CD4-positive, alpha-beta T cell treated with Interleukin-1 beta for 1 hour (primary cell): ENCODE measurements around the gene LHFPL5.

Experiments used
- DNase-seq, 2 donors: peaks; one replicate each; pipeline ENCODE4 v3.0.0-alpha.2; 2020 to 2022

Gene LHFPL5

GRCh38 chr6:35794536-35795452 lies 10.4 kb upstream of the LHFPL5 start:
- DNase-seq = no peak

- no peak for DNase-seq
Measured at GRCh38 chr6:35795453-35796071, 9.6 kb upstream of the LHFPL5 start.

- DNase-seq = no peak
Measured at GRCh38 chr6:35796236-35796635, 8.9 kb upstream of the LHFPL5 start.

- DNase-seq = no peak
Measured at GRCh38 chr6:35797837-35798526, 7.2 kb upstream of the LHFPL5 start.

- DNase-seq = no peak
Measured at GRCh38 chr6:35798706-35799105, 6.4 kb upstream of the LHFPL5 start.

GRCh38 chr6:35801148-35801547 lies 4.0 kb upstream of the LHFPL5 start:
- no peak for DNase-seq

- no peak for DNase-seq
Measured at GRCh38 chr6:35808688-35809087, 3.5 kb downstream of the LHFPL5 start.

- no peak for DNase-seq
Measured at GRCh38 chr6:35809809-35810208, 4.7 kb downstream of the LHFPL5 start.

GRCh38 chr6:35810971-35811698 lies 6.0 kb downstream of the LHFPL5 start:
- DNase-seq = no peak

- DNase-seq = no peak
Measured at GRCh38 chr6:35811699-35811995, 6.5 kb downstream of the LHFPL5 start.

- DNase-seq = no peak
Measured at GRCh38 chr6:35817515-35817914, 12.4 kb downstream of the LHFPL5 start.

- no peak for DNase-seq
Measured at GRCh38 chr6:35823601-35824000, 18.4 kb downstream of the LHFPL5 start.

- no peak for DNase-seq
Measured at GRCh38 chr6:35824552-35825192, 19.5 kb downstream of the LHFPL5 start.

GRCh38 chr6:35829306-35829705 lies 24.2 kb downstream of the LHFPL5 start:
- no peak for DNase-seq

- DNase-seq = no peak
Measured at GRCh38 chr6:35831257-35832007, 26.3 kb downstream of the LHFPL5 start.

- DNase-seq = no peak
Measured at GRCh38 chr6:35833536-35833935, 28.4 kb downstream of the LHFPL5 start.

GRCh38 chr6:35839019-35839418 lies 33.9 kb downstream of the LHFPL5 start:
- DNase-seq = no peak

- DNase-seq = no peak
Measured at GRCh38 chr6:35842381-35842780, 37.2 kb downstream of the LHFPL5 start.

GRCh38 chr6:35844290-35844689 lies 39.1 kb downstream of the LHFPL5 start:
- DNase-seq = no peak

- no peak for DNase-seq
Measured at GRCh38 chr6:35850208-35850607, 45.1 kb downstream of the LHFPL5 start.

GRCh38 chr6:35852994-35853393 lies 47.8 kb downstream of the LHFPL5 start:
- DNase-seq = no peak

GRCh38 chr6:35856250-35856649 lies 51.1 kb downstream of the LHFPL5 start:
- no peak for DNase-seq
